Kidney tubule cell (primary cell): ENCODE results near the gene RANBP17.
"Not testable (repeated sequence)": the region's sequence is repeated elsewhere in the genome, so short reads cannot be mapped to it uniquely, and the experiment has no call there.

Experiments used
- DNase-seq: peaks from one replicate; pipeline ENCODE4 v3.0.0-alpha.2; 2018; ENCODE audit warnings: low spot score

RANBP17 gene

GRCh38 chr5:171155621-171156020, 293.8 kb downstream of the RANBP17 start:
- peak; percentile 45 for DNase-seq

DNA sequence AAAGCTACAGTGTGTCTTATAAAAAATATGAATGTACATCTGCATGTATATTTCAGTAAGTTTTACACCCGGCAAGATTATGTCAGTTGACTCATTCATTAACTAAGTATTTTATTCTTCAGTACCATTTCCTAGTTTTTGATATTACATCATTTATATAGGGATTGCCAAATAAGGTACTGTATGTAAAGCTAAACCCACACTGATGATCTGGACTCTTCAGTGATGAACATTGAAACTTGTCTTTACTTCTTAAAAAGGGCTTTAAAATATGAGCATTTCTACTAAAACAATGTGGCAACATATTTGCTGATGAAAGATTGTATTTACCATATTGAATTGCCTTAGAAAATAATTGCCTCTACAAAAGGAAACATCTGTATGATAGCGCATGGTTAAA, 295.5 kb downstream of the RANBP17 start:
- no peak for DNase-seq

GRCh38 chr5:171157775-171158174, 296.0 kb downstream of the RANBP17 start:
- no peak for DNase-seq

- peak; percentile 40 for DNase-seq
Measured at GRCh38 chr5:171158581-171158980, 296.8 kb downstream of the RANBP17 start.

- DNase-seq: no peak
Measured at GRCh38 chr5:171162165-171162564, 300.3 kb downstream of the RANBP17 start.

GRCh38 chr5:171162596-171162995, 300.8 kb downstream of the RANBP17 start:
- peak; percentile 26 for DNase-seq

DNA sequence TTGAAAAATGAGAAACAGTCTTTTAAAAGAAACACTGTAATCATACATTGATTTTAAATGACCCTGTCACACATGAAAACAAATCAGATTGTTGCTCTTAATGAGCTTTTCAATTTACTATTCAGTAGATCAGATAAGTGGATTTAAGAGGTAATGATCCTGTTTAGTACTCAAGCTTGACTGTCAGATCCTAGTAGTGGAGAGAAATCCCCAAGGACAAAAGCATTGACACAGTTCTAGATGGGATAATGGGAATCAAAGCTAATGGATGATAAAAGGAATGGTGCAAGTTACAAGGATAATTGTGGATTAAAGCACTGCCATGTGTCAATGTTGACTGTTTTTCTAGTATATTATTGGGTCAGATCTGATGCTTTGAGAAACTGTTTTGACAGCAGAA, 304.9 kb downstream of the RANBP17 start:
- no peak for DNase-seq

DNA sequence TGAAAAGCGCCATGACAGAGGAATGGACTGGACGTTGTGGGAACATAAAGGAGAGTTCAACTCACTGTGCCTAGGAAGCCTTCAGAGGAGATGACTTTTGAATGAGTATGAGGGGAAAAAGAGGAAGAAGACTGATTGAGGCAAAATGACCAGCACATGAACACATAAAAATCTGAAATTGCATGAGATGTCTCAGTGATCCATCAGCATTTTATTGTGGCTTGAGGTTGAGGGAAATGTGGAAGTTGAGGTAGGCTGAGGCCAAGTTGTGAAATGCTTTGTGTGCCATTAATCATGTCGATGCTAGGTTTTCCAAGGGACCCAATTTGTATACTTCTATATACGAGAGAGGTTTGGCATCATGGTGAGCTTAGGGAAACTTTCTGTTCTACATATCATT, 306.4 kb downstream of the RANBP17 start:
- no peak for DNase-seq

GRCh38 chr5:171174960-171175359, 313.1 kb downstream of the RANBP17 start:
- not testable (repeated sequence) for DNase-seq

- no peak for DNase-seq
Measured at GRCh38 chr5:171175746-171176145, 313.9 kb downstream of the RANBP17 start.

DNA sequence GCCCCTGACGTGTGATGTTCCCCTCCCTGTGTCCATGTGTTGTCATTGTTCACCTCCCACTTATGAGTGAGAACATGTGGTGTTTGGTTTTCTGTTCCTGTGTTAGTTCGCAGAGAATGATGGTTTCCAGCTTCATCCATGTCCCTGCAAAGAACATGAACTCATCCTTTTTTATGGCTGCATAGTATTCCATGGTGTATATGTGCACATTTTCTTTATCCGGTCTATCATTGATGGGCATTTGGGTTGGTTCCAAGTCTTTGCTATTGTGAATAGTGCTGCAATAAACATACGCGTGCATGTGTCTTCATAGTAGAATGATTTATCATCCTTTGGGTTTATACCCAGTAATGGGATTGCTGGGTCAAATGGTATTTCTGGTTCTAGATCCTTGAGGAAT, 316.4 kb downstream of the RANBP17 start:
- DNase-seq: not testable (repeated sequence)

GRCh38 chr5:171188016-171188415, 326.2 kb downstream of the RANBP17 start:
- DNase-seq: no peak

DNA sequence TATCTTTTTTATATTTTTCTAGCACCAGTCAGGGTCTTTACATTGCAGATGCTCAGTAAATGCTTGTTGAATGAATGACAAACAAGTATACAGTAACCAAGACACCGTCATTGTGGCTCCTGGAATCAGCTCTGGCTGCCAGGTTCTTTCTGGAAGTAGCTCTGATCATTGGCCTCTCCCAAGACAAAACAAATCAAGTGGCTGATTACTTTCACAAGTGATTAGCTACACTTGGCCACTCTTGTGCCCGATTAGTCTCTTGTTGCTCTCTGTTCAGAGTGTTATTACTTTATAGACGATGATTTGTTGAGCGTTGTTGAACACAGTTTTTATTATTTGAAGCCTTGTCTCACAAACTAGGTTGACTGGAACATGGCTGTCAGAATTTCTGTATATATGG, 327.6 kb downstream of the RANBP17 start:
- DNase-seq: no peak

DNA sequence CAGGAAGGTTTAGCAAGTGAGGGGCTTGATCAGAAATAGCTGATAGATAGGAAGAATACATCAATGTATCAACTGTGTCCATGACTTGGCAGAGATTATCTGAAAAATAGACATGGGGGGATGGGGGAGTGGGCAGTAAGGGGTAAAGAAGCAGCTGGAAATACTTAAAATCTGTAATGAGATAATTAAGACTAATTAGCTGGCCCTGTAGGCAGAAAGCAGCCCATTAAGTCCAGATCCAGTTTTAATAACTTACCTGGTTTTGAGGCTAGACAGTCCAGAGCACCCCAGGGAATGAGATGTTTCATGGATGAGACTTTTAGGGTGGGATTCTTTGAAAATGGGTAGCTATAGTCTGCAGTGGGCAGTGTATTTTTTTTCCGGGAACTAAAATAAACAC, 330.3 kb downstream of the RANBP17 start:
- no peak for DNase-seq

GRCh38 chr5:171201310-171201709, 339.5 kb downstream of the RANBP17 start:
- DNase-seq: no peak

GRCh38 chr5:171205375-171205774, 343.6 kb downstream of the RANBP17 start:
- DNase-seq: no peak

- DNase-seq: peak; percentile 60
Measured at GRCh38 chr5:171207256-171207847, 345.5 kb downstream of the RANBP17 start.

- DNase-seq: no peak
Measured at GRCh38 chr5:171221916-171222315, 360.1 kb downstream of the RANBP17 start.

- DNase-seq: no peak
Measured at GRCh38 chr5:171223927-171224326, 362.1 kb downstream of the RANBP17 start.

GRCh38 chr5:171226096-171226754, 364.4 kb downstream of the RANBP17 start:
- DNase-seq: no peak

GRCh38 chr5:171226864-171227263, 365.0 kb downstream of the RANBP17 start:
- DNase-seq: peak; percentile 39

DNA sequence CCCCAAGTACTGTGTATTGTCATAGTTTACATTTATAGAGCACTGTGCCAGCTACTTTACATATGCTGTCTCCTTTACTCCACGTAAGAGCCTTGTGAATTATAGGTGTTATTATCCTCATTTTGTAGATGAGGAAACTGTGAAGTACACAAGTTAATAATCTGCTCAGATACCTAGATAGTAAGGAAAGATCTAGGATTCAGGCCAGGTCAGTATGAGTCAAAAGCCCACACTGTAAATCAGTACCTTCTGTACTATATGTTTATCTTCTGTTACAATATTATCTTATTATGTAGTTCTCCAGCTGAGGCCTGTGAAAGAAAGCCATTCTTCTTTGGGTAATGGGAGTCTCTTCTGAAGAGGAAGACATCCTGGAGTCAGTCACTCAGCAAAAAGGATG, 374.8 kb downstream of the RANBP17 start:
- DNase-seq: peak; percentile 58

- DNase-seq: no peak
Measured at GRCh38 chr5:171242521-171242920, 380.7 kb downstream of the RANBP17 start.

DNA sequence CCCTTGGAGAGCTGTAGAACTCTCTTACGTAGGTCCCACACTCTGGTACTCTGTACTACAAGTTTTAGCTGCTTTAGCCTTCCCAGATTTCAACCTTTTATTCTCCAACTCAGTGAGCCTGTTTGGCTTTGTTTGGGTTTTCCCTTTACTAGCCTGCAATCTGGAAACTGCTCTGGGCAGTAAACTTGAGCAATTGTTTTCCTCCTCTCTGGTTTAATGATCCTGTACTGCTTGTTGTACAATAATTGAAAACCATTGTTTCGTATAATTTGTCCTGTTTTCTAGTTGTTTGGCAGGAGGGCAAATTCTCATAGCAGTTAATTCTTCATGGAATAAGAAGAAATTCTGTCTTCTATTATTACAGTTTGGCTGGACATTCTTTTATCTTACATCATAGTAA, 384.4 kb downstream of the RANBP17 start:
- DNase-seq: no peak
